IMR-90 (cell line): ENCODE measurements around the gene ITIH5. TPM values are rescaled to one million over a fixed set of nuclear protein-coding genes. Genes with fewer than 3 reads are reported as not detected.

Experiments
- ATAC-seq: fragments of 200-7000 bp; cut with Tn5 transposase; 2 replicates; pipeline ENCODE4 v1.9.1; 2020; ENCODE audit warnings: low read depth, mild to moderate bottlenecking, moderate library complexity
- BruUV-seq: library from RNA; stranded (reverse); fragments of 400-500 nt; replicated peaks from 2 replicates; lab custom pipeline; 2021; lab: Mats Ljungman, UMichigan
- CTCF ChIA-PET: fragments of 300-600 bp; formaldehyde crosslinking; extraction: SDS; loops from one replicate; lab custom pipeline; 2021; ENCODE audit warnings: antibody characterized with exemption; lab: Yijun Ruan, JAX
- POLR2A ChIA-PET: fragments of 300-600 bp; sonication (Branson Sonifier 250); formaldehyde crosslinking; loops from one replicate; lab custom pipeline; 2022; ENCODE audit warnings: antibody characterized with exemption; ENCODE audit not compliant: unreplicated experiment; lab: Charles Lee
- DNase-seq: peaks from one replicate; pipeline ENCODE4 v3.0.0; 2013
- H2AFZ ChIP-seq: replicated peaks from 2 replicates; pipeline ENCODE3; 2013; ENCODE audit warnings: low read length, mild to moderate bottlenecking; ENCODE audit not compliant: poor library complexity
- H2AK5ac ChIP-seq: 2 replicates; pipeline ENCODE4 v1.6.1; 2013; ENCODE audit warnings: low read depth, low read length, inconsistent platforms
- H2AK9ac ChIP-seq: replicated peaks from 2 replicates; pipeline ENCODE3; 2013; ENCODE audit warnings: mild to moderate bottlenecking, low read depth, low read length, moderate library complexity; ENCODE audit not compliant: poor library complexity
- H2BK120ac ChIP-seq: 2 replicates; pipeline ENCODE4 v1.6.1; 2013; ENCODE audit warnings: low read depth, low read length, inconsistent platforms
- H2BK15ac ChIP-seq: 3 replicates; pipeline ENCODE4 v1.6.1; 2013; ENCODE audit warnings: low read depth, low read length, inconsistent platforms
- H2BK20ac ChIP-seq: 2 replicates; pipeline ENCODE4 v1.6.1; 2013; ENCODE audit warnings: low read depth, mild to moderate bottlenecking, inconsistent platforms, low read length, moderate library complexity
- H2BK5ac ChIP-seq: 2 replicates; pipeline ENCODE4 v1.6.1; 2013; ENCODE audit warnings: mild to moderate bottlenecking, low read depth, low read length, inconsistent platforms; ENCODE audit not compliant: poor library complexity, severe bottlenecking
- H3K14ac ChIP-seq: replicated peaks from 2 replicates; pipeline ENCODE4 v1.6.1; 2013; ENCODE audit warnings: low read depth, low read length, inconsistent platforms
- H3K18ac ChIP-seq: 2 replicates; pipeline ENCODE4 v1.6.1; 2013; ENCODE audit warnings: low read depth, low read length, control low read depth
- H3K23ac ChIP-seq: 2 replicates; pipeline ENCODE4 v1.6.1; 2013; ENCODE audit warnings: low read depth, low read length, inconsistent platforms
- H3K27ac ChIP-seq: 2 replicates; pipeline ENCODE4 v1.5.1; 2013; ENCODE audit warnings: mild to moderate bottlenecking, control low read depth, low read length; ENCODE audit not compliant: insufficient read depth
- H3K27me3 ChIP-seq: 2 replicates; pipeline ENCODE4 v1.6.1; 2013; ENCODE audit warnings: low read length; ENCODE audit not compliant: control insufficient read depth, insufficient read depth
- H3K36me3 ChIP-seq: 2 replicates; pipeline ENCODE4 v1.6.1; 2013; ENCODE audit warnings: low read length, mixed read lengths; ENCODE audit not compliant: control insufficient read depth, insufficient read depth
- H3K4ac ChIP-seq: 2 replicates; pipeline ENCODE4 v1.6.1; 2013; ENCODE audit warnings: low read depth, low read length, inconsistent platforms
- H3K4me1 ChIP-seq: 2 replicates; pipeline ENCODE4 v1.6.1; 2013; ENCODE audit warnings: low read length, mixed read lengths; ENCODE audit not compliant: control insufficient read depth, insufficient read depth
- H3K4me2 ChIP-seq: 2 replicates; pipeline ENCODE4 v1.6.1; 2013; ENCODE audit warnings: low read depth, mild to moderate bottlenecking, control low read depth, low read length, moderate library complexity
- H3K4me3 ChIP-seq: 2 replicates; pipeline ENCODE4 v1.5.1; 2013; ENCODE audit warnings: low read depth, mild to moderate bottlenecking, control low read depth, low read length, moderate library complexity; ENCODE audit not compliant: insufficient read depth
- H3K56ac ChIP-seq: 2 replicates; pipeline ENCODE4 v1.6.1; 2013; ENCODE audit warnings: low read length, inconsistent platforms; ENCODE audit not compliant: insufficient read depth; ENCODE audit errors: extremely low read depth
- H3K79me1 ChIP-seq, 2 experiments: 2 replicates each; pipeline ENCODE4 v1.6.1; 2013; ENCODE audit warnings: low read length in 2 of 2, inconsistent platforms in 1 of 2, low read depth in 1 of 2
- H3K9ac ChIP-seq: 2 replicates; pipeline ENCODE4 v1.6.1; 2013; ENCODE audit warnings: low read depth, low read length, control low read depth
- H3K9me1 ChIP-seq: 2 replicates; pipeline ENCODE4 v1.6.1; 2013; ENCODE audit warnings: low read length, inconsistent platforms; ENCODE audit not compliant: insufficient read depth
- H3K9me3 ChIP-seq: 2 replicates; pipeline ENCODE4 v1.6.1; 2013; ENCODE audit warnings: low read length; ENCODE audit not compliant: control insufficient read depth, insufficient read depth
- H4K20me1 ChIP-seq: 2 replicates; pipeline ENCODE4 v1.6.1; 2013; ENCODE audit warnings: low read length, inconsistent platforms; ENCODE audit not compliant: insufficient read depth
- H4K5ac ChIP-seq: 2 replicates; pipeline ENCODE4 v1.6.1; 2013; ENCODE audit warnings: mild to moderate bottlenecking, low read depth, low read length, control low read depth
- H4K8ac ChIP-seq, 2 experiments: 2 replicates each; pipeline ENCODE4 v1.6.1; 2013; ENCODE audit warnings: low read depth in 2 of 2, low read length in 2 of 2, control low read depth in 1 of 2, inconsistent platforms in 1 of 2
- H4K91ac ChIP-seq: 2 replicates; pipeline ENCODE4 v1.6.1; 2013; ENCODE audit warnings: low read depth, low read length, inconsistent platforms; ENCODE audit not compliant: insufficient read depth
- FOS ChIP-seq: fragments of 150-350 bp; IDR thresholded peaks from 2 replicates; pipeline ENCODE4 v1.6.1; 2016; ENCODE audit warnings: low read depth, low read length
- NFE2L2 ChIP-seq: fragments of 150-350 bp; IDR thresholded peaks from 2 replicates; pipeline ENCODE4 v1.6.1; 2016; ENCODE audit warnings: low read depth, mild to moderate bottlenecking, low read length
- POLR2A ChIP-seq: IDR thresholded peaks from 2 replicates; pipeline ENCODE4 v1.6.1; 2012; ENCODE audit warnings: mild to moderate bottlenecking, low read depth, low read length
- WGBS, 2 experiments: methylation state at CpG; one replicate each; pipeline versions ENCODE4 v1.1.5 to v1.1.7; 2013; ENCODE audit warnings: missing lambda C conversion rate in 2 of 2; ENCODE audit not compliant: insufficient read length in 1 of 2; ENCODE audit errors: extremely low coverage in 2 of 2; 5-methylcytosine and 5-hydroxymethylcytosine counted together
- dilution Hi-C: fragments of 300-500 bp; cut with HindIII; formaldehyde crosslinking; loops from one replicate; pipeline ENCODE4 v1.14.3; 2018; ENCODE audit warnings: low sequenced_read_pairs; ENCODE audit not compliant: unreplicated experiment
- in situ Hi-C: fragments of 300-500 bp; cut with MboI; formaldehyde crosslinking; loops from 3 replicates; pipeline ENCODE4 v1.14.3; 2019; ENCODE audit warnings: low sequenced_read_pairs, inconsistent platforms, mixed read lengths
- intact Hi-C: fragments of 100-400 bp; cut with micrococcal nuclease; formaldehyde crosslinking; loops from 2 replicates; pipeline ENCODE4 v1.10.0; 2022
- polyA plus RNA-seq, 3 experiments: library from polyadenylated mRNA; depleted of rRNA; stranded (reverse); fragments of >200 nt; gene quantifications; 2 replicates each; pipeline ENCODE4 v1.2.3, GENCODE V29; 2012; ENCODE audit warnings: low replicate concordance in 1 of 3
- total RNA-seq: library from RNA; depleted of rRNA; stranded (reverse); fragments of >200 nt; gene quantifications from 2 replicates; pipeline ENCODE4 v1.2.3, GENCODE V29; 2012

Gene ITIH5
- total and polyA plus RNA-seq, 2 of the 4 experiments (the other 2 are of a cell fraction): under 0.01 to 0.07 TPM

GRCh38 chr10:7563368-7563767 lies 103.4 kb downstream of the ITIH5 start:
- H2AK9ac ChIP-seq: no peak overlapping the region
- no peak overlapping the region for H4K91ac ChIP-seq
- peaks cover 2% of the 10 kb centered on the region; the same call in 1 of the 2 replicates for H3K9me3 ChIP-seq
- H3K4ac ChIP-seq: no peak overlapping the region; the same call in 1 of the 2 replicates
- no peak overlapping the region for H3K56ac ChIP-seq
- no peaks in the 10 kb centered on the region for H3K79me1 ChIP-seq
- H3K9me1 ChIP-seq: no peaks in the 10 kb centered on the region
- H2BK15ac ChIP-seq: no peak overlapping the region
- H3K4me3 ChIP-seq: no peak overlapping the region
- H3K4me2 ChIP-seq: no peak overlapping the region; the same call in 1 of the 2 replicates
- H4K5ac ChIP-seq: no peak overlapping the region; the same call in 1 of the 2 replicates
- ATAC-seq (no peak; the same call in 1 of the 2 replicates), DNase-seq (no peak)
- no peak overlapping the region for H4K8ac ChIP-seq
- peaks cover 11% of the 10 kb centered on the region; the same call in 1 of the 2 replicates for H3K4me1 ChIP-seq
- H3K36me3 ChIP-seq: no peaks in the 10 kb centered on the region
- H3K27me3 ChIP-seq: no peaks in the 10 kb centered on the region; the same call in 1 of the 2 replicates
- BruUV-seq: no TSS peak
- in situ Hi-C loops (no loop called here), intact Hi-C loops (no loop called here), dilution Hi-C loops (no loop called here)
- H4K20me1 ChIP-seq: no peaks in the 10 kb centered on the region
- TF ChIP-seq POLR2A (no peak), NFE2L2 (no peak), FOS (no peak)
- 0 out of 2 replicates have a peak overlapping the region, but pooled peaks have one; percentile 40 for H2BK120ac ChIP-seq
- H3K14ac ChIP-seq: no peak overlapping the region
- H3K27ac ChIP-seq: peak overlapping the region; percentile 69; the same call in 1 of the 2 replicates
- no peak overlapping the region; the same call in 1 of the 2 replicates for H3K18ac ChIP-seq
- no peak overlapping the region for H3K9ac ChIP-seq
- ChIA-PET CTCF (no interaction called here), POLR2A (no interaction called here)
- H3K23ac ChIP-seq: no peak overlapping the region
- H2AFZ ChIP-seq: no peak overlapping the region
- WGBS, 2 experiments: 36% methylated on average over 3 of the region's 7 CpGs; no CpG with 5 or more reads in 1 of the 2 experiments
- H2BK20ac ChIP-seq: no peak overlapping the region
- no peak overlapping the region for H2AK5ac ChIP-seq
- H2BK5ac ChIP-seq: no peak overlapping the region
